ENCODE measurements around the gene INPPL1.

GRCh38 chr11:72259490-72259889, 34.9 kb downstream of the INPPL1 start:
- no peak for TF ChIP-seq CTCF (IDR thresholded peaks at IDR 0.05; ENCODE audit: low read depth, low read length)
- TF ChIP-seq EZH2phosphoT487 (IDR thresholded peaks at IDR 0.05; ENCODE audit: low read depth) = no peak
